ENCODE results near the gene PLEKHA7. TPM values are rescaled to one million over a fixed set of nuclear protein-coding genes. Genes with fewer than 3 reads are reported as not detected.

PLEKHA7 gene
- polyA plus RNA-seq, 1 of the 3 experiments (the other 2 are of a cell fraction), result 0.12 TPM

- TF ChIP-seq PBX3 (IDR thresholded peaks at IDR 0.05), result no peak
- TF ChIP-seq TAF1 (IDR thresholded peaks at IDR 0.05; ENCODE audit: borderline replicate concordance, low read depth, low read length), result no peak
- no peak for TF ChIP-seq MAX (IDR thresholded peaks at IDR 0.05; ENCODE audit: low read depth)
Measured at GRCh38 chr11:16811136-16812020, 202.8 kb downstream of the PLEKHA7 start (continued).

- CTCF ChIA-PET, result interaction anchor here (0.8 to 8.8 kb wide), 5 partner anchors 8 to 25 kb away, joined by 3 to 80 read pairs (median 6); no protein-coding TSS in a partner anchor
Measured at GRCh38 chr11:16809886-16810668, 204.1 kb downstream of the PLEKHA7 start.

GRCh38 chr11:16807306-16807705 lies 206.9 kb downstream of the PLEKHA7 start:
- TF ChIP-seq RAD21 (IDR thresholded peaks at IDR 0.05; ENCODE audit: low read length) (no peak), FOSL2 (IDR thresholded peaks at IDR 0.05; ENCODE audit: borderline replicate concordance, low read depth) (no peak), USF2 (IDR thresholded peaks at IDR 0.05; ENCODE audit: borderline replicate concordance, low read depth, low read length) (no peak)
- DNase-seq, result no peak
- no peaks in the 10 kb centered on the region for H3K27me3 ChIP-seq (ENCODE audit: insufficient read depth)
- no peaks in the 10 kb centered on the region for H3K9me3 ChIP-seq
- no peaks in the 10 kb centered on the region for H3K9me2 ChIP-seq
- H3K36me3 ChIP-seq (replicated peaks in 1 of 2; ENCODE audit: control insufficient read depth in 1 of 2, insufficient read depth in 2 of 2, low read length in 1 of 2), result no peaks in the 10 kb centered on the region
- H3F3A ChIP-seq (replicated peaks; ENCODE audit: insufficient read depth), result no peaks in the 10 kb centered on the region
- H3K27ac ChIP-seq (ENCODE audit: low read depth in 2 of 2, low read length in 1 of 2), result no peak overlapping the region
- H3K4me1 ChIP-seq (ENCODE audit: control insufficient read depth in 1 of 2, insufficient read depth in 2 of 2, low read depth in 1 of 2, low read length in 1 of 2), result peaks cover 8 to 19% of the 10 kb centered on the region in 2 experiments; a peak in 1 of 4 replicates
- WGBS (ENCODE audit: low lambda C conversion rate), result 56% methylated on average over 3 of the region's 3 CpGs
- no peak overlapping the region for H2AFZ ChIP-seq (ENCODE audit: low read depth)
- ChIA-PET CTCF (interaction anchor here (0.8 to 8.8 kb wide), 4 partner anchors 13 to 65 kb away, joined by 3 to 80 read pairs (median 7); no protein-coding TSS in a partner anchor), POLR2A (no interaction called here)
- no peak overlapping the region for H3K4me3 ChIP-seq (ENCODE audit: low read depth in 2 of 2, low read length in 1 of 2)
- H3K4me2 ChIP-seq, result no peak overlapping the region
- no peaks in the 10 kb centered on the region for H4K20me1 ChIP-seq (ENCODE audit: insufficient read depth)
- H3K79me2 ChIP-seq (ENCODE audit: insufficient read depth), result no peaks in the 10 kb centered on the region
- no peak overlapping the region for H3K9ac ChIP-seq

More at GRCh38 chr11:16809886-16810668, 204.1 kb downstream of the PLEKHA7 start:
- POLR2A ChIA-PET, result no interaction called here
- Histone ChIP-seq H3F3A (replicated peaks; ENCODE audit: insufficient read depth) (no peaks in the 10 kb centered on the region), H3K27ac (ENCODE audit: low read depth in 2 of 2, low read length in 1 of 2) (no peak overlapping the region), H3K27me3 (ENCODE audit: insufficient read depth) (no peaks in the 10 kb centered on the region), H2AFZ (ENCODE audit: low read depth) (peak overlapping the region; percentile 60), H3K9ac (no peak overlapping the region), H3K9me2 (no peaks in the 10 kb centered on the region), H3K36me3 (replicated peaks in 1 of 2; ENCODE audit: control insufficient read depth in 1 of 2, insufficient read depth in 2 of 2, low read length in 1 of 2) (no peaks in the 10 kb centered on the region), H3K79me2 (ENCODE audit: insufficient read depth) (no peaks in the 10 kb centered on the region), H4K20me1 (ENCODE audit: insufficient read depth) (no peaks in the 10 kb centered on the region), H3K4me2 (no peak overlapping the region), H3K4me1 (ENCODE audit: control insufficient read depth in 1 of 2, insufficient read depth in 2 of 2, low read depth in 1 of 2, low read length in 1 of 2) (peaks cover 8 to 9% of the 10 kb centered on the region in 2 experiments; a peak in 1 of 4 replicates), H3K4me3 (ENCODE audit: low read depth in 2 of 2, low read length in 1 of 2) (no peak overlapping the region), H3K9me3 (no peaks in the 10 kb centered on the region)
- no peak for TF ChIP-seq ELF1 (IDR thresholded peaks at IDR 0.05)
- 0 out of 2 replicates have a peak, but pooled peaks have one; percentile 11 for TF ChIP-seq TCF12 (IDR thresholded peaks at IDR 0.05)
- peak; percentile 83 for TF ChIP-seq NFIC (IDR thresholded peaks at IDR 0.05; ENCODE audit: borderline replicate concordance)
- peak; percentile 21; the same call in 1 of the 2 replicates for TF ChIP-seq PBX3 (IDR thresholded peaks at IDR 0.05)
- no peak for TF ChIP-seq RCOR1 (IDR thresholded peaks at IDR 0.05; ENCODE audit: low read length)
- 0 out of 2 replicates have a peak, but pooled peaks have one; percentile 22 for TF ChIP-seq FOSL2 (IDR thresholded peaks at IDR 0.05; ENCODE audit: borderline replicate concordance, low read depth)
- 73% methylated on average over 11 of the region's 11 CpGs for WGBS (ENCODE audit: low lambda C conversion rate)
- DNase-seq, result no peak
